Measurements from ENCODE around the gene BTAF1.

Gene BTAF1

DNA sequence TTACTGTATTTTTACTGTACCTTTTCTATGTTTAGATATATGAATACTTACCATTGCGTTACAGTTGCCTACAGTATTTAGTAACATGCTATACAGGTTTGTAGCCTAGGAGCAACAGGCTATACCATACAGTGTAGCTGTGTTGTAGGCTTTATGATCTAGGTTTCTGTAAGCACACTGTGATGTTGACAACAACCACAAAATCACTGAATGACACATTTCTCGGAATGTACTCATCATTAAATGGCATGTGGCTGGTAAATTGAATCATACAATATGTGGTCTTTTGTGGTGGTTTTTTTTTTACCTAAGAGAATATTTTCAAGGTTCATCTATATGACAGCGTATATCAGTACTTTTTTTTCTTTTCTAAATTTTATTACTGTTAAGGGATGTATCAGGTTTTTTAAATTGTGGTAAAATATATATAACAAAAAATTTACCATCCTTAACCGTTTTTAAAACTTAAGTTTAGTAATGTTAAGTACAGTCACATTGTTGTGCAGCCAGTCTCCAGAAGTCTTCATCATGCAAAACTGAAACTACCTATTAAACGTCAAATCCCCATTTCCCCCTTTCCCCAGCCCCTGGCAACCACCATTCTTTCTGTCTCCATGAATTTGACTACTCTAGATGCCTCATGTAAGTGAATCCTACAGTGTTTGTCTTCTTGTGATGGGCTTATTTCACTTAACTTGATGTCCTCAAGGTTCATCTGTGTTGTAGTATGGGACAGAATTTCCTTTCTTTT, 21.5 kb downstream of the BTAF1 start:
- Histone ChIP-seq H3K9me3 (ENCODE audit: control extremely low read depth in 1 of 5, control insufficient read depth in 4 of 5, insufficient read depth in 2 of 5, low read depth in 1 of 5, low read length in 4 of 5) (peaks cover 0 to 3% (median 1%) of the 10 kb centered on the region in 5 experiments), H3K4me3 (ENCODE audit: control insufficient read depth in 1 of 7, extremely low read depth in 1 of 7, insufficient read depth in 4 of 7, low read depth in 2 of 7, low read length in 6 of 7) (no peak overlapping the region), H3K36me3 (ENCODE audit: control insufficient read depth in 4 of 4, insufficient read depth in 4 of 4, low read length in 3 of 4) (peaks cover 8 to 28% (median 13%) of the 10 kb centered on the region in 4 experiments), H3K27me3 (replicated peaks in 2 of 5; ENCODE audit: control insufficient read depth in 4 of 5, insufficient read depth in 5 of 5, low read length in 4 of 5) (no peaks in the 10 kb centered on the region), H3K4me1 (ENCODE audit: control extremely low read depth in 1 of 4, control insufficient read depth in 4 of 4, insufficient read depth in 4 of 4, low read length in 3 of 4) (no peaks in the 10 kb centered on the region), H3K27ac (ENCODE audit: insufficient read depth in 1 of 2, low read depth in 1 of 2, low read length in 2 of 2, poor library complexity in 1 of 2, severe bottlenecking in 2 of 2) (no peak overlapping the region)
- ChIA-PET POLR2A (no interaction called here), CTCF (no interaction called here)
- WGBS (ENCODE audit: insufficient coverage) = no CpG with 5 or more reads among the region's 5 CpGs
- no peak for DNase-seq

DNA sequence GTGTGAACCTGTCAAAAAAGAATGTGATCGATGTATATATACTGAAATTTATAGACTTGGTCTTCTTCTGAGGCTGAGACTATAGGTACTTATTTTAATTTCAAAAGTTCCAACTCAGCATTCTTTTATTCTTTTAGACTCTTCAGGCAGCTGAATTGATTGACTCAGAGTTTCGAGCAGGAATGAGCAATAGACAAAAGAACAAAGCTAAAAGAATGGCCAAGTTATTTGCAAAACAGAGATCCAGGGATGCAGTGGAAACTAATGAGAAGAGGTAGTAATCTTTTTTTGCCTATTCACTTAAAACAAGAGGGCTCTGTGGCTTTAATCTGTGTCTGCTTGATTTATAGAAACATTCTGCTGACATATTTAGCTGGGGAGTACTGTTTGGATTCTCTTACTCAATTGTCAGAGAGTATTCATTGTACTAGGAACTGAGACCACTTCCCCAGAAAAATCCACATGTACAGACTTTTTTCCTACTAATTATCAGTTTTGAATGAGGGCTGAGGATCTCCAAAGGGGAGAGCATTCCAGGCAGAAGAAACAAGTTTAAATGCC, 30.1 kb downstream of the BTAF1 start:
- DNase-seq = no peak
- H3K27ac ChIP-seq (ENCODE audit: insufficient read depth in 1 of 2, low read depth in 1 of 2, low read length in 2 of 2, poor library complexity in 1 of 2, severe bottlenecking in 2 of 2) = no peak overlapping the region
- CTCF ChIA-PET = interaction anchor here (1.2 to 1.5 kb wide), 3 partner anchors 9 to 19 kb away, joined by 3 to 4 read pairs (median 3); no protein-coding TSS in a partner anchor
- no peaks in the 10 kb centered on the region for H3K27me3 ChIP-seq (replicated peaks in 2 of 5; ENCODE audit: control insufficient read depth in 4 of 5, insufficient read depth in 5 of 5, low read length in 4 of 5)
- H3K9me3 ChIP-seq (ENCODE audit: control extremely low read depth in 1 of 5, control insufficient read depth in 4 of 5, insufficient read depth in 2 of 5, low read depth in 1 of 5, low read length in 4 of 5) = peaks cover 0 to 3% (median 0%) of the 10 kb centered on the region in 5 experiments
- H3K36me3 ChIP-seq (ENCODE audit: control insufficient read depth in 4 of 4, insufficient read depth in 4 of 4, low read length in 3 of 4) = peaks cover 16 to 69% (median 40%) of the 10 kb centered on the region in 4 experiments
- 88% methylated on average over 1 of the region's 2 CpGs for WGBS (ENCODE audit: insufficient coverage)
- no peaks in the 10 kb centered on the region for H3K4me1 ChIP-seq (ENCODE audit: control extremely low read depth in 1 of 4, control insufficient read depth in 4 of 4, insufficient read depth in 4 of 4, low read length in 3 of 4)
- no peak overlapping the region for H3K4me3 ChIP-seq (ENCODE audit: control insufficient read depth in 1 of 7, extremely low read depth in 1 of 7, insufficient read depth in 4 of 7, low read depth in 2 of 7, low read length in 6 of 7)
- POLR2A ChIA-PET = no interaction called here

DNA sequence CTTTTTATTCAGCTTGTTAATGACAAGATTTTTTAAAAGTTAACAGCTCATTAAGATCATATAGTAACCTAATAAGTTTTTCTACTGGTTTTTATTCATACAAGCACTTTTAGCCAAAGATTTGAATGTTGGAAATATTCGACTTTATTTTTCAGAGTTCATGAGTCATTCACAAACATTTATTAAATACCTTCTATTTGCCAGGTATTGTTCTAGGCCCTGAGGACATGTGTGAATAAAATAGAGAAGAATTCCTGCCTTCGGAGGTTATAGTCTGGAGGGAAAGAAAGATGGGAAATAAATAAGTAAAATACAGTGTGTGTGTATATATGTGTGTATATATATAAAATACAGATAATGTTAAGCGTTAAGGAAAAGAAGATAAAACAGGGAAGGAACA, 31.5 kb downstream of the BTAF1 start:
- ChIA-PET POLR2A (no interaction called here), CTCF (no interaction called here)
- WGBS (ENCODE audit: insufficient coverage) = 100% methylated on average over 1 of the region's 3 CpGs
- Histone ChIP-seq H3K4me1 (ENCODE audit: control extremely low read depth in 1 of 4, control insufficient read depth in 4 of 4, insufficient read depth in 4 of 4, low read length in 3 of 4) (no peaks in the 10 kb centered on the region), H3K27me3 (replicated peaks in 2 of 5; ENCODE audit: control insufficient read depth in 4 of 5, insufficient read depth in 5 of 5, low read length in 4 of 5) (no peaks in the 10 kb centered on the region), H3K4me3 (ENCODE audit: control insufficient read depth in 1 of 7, extremely low read depth in 1 of 7, insufficient read depth in 4 of 7, low read depth in 2 of 7, low read length in 6 of 7) (no peak overlapping the region), H3K27ac (ENCODE audit: insufficient read depth in 1 of 2, low read depth in 1 of 2, low read length in 2 of 2, poor library complexity in 1 of 2, severe bottlenecking in 2 of 2) (no peak overlapping the region), H3K9me3 (ENCODE audit: control extremely low read depth in 1 of 5, control insufficient read depth in 4 of 5, insufficient read depth in 2 of 5, low read depth in 1 of 5, low read length in 4 of 5) (no peaks in the 10 kb centered on the region), H3K36me3 (ENCODE audit: control insufficient read depth in 4 of 4, insufficient read depth in 4 of 4, low read length in 3 of 4) (peaks cover 19 to 82% (median 51%) of the 10 kb centered on the region in 4 experiments)
- no peak for DNase-seq

DNA sequence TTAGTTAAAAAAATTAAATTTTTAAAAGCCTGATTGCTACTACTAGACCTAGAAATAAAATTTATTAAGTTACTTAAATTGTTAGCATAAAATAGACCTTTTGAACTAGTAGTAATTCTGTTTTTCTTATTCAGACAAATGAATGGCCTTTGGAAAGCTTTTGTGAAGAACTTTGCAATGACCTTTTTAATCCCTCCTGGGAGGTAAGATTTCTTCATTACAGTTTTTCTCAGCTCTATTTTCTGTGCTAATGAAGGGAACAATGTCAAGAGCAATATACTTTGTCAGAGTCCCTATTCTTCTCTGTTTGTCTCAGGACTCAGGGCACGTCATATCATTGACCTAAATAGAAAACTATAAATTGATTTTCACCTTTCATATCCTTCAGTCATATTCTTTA, 33.5 kb downstream of the BTAF1 start:
- Histone ChIP-seq H3K27me3 (replicated peaks in 2 of 5; ENCODE audit: control insufficient read depth in 4 of 5, insufficient read depth in 5 of 5, low read length in 4 of 5) (no peaks in the 10 kb centered on the region), H3K9me3 (ENCODE audit: control extremely low read depth in 1 of 5, control insufficient read depth in 4 of 5, insufficient read depth in 2 of 5, low read depth in 1 of 5, low read length in 4 of 5) (no peaks in the 10 kb centered on the region), H3K27ac (ENCODE audit: insufficient read depth in 1 of 2, low read depth in 1 of 2, low read length in 2 of 2, poor library complexity in 1 of 2, severe bottlenecking in 2 of 2) (no peak overlapping the region), H3K4me3 (ENCODE audit: control insufficient read depth in 1 of 7, extremely low read depth in 1 of 7, insufficient read depth in 4 of 7, low read depth in 2 of 7, low read length in 6 of 7) (no peak overlapping the region), H3K4me1 (ENCODE audit: control extremely low read depth in 1 of 4, control insufficient read depth in 4 of 4, insufficient read depth in 4 of 4, low read length in 3 of 4) (no peaks in the 10 kb centered on the region), H3K36me3 (ENCODE audit: control insufficient read depth in 4 of 4, insufficient read depth in 4 of 4, low read length in 3 of 4) (peaks cover 22 to 84% (median 57%) of the 10 kb centered on the region in 4 experiments)
- DNase-seq = no peak
- ChIA-PET CTCF (no interaction called here), POLR2A (no interaction called here)
- no CpG with 5 or more reads among the region's 1 CpG for WGBS (ENCODE audit: insufficient coverage)

DNA sequence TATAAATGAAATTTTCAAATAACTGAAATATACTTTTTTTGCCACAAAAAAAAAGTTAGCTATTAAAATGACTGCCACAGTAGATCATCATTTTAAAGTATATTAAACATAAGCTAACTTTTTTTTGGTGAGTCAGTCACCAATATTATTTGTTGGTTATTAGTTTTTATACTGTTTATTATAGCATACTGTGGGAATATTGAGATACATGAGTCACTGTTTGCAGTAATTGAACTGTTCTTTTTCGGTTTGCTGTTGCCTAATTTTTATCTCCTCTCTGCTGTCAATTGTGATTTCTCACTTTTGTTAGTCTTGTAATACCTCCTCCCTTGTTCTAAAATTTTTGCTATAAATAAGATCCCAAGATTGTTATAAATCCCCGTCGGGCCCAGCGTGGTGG, 45.7 kb downstream of the BTAF1 start:
- H3K4me3 ChIP-seq (ENCODE audit: control insufficient read depth in 1 of 7, extremely low read depth in 1 of 7, insufficient read depth in 4 of 7, low read depth in 2 of 7, low read length in 6 of 7) = no peak overlapping the region
- H3K27ac ChIP-seq (ENCODE audit: insufficient read depth in 1 of 2, low read depth in 1 of 2, low read length in 2 of 2, poor library complexity in 1 of 2, severe bottlenecking in 2 of 2) = no peak overlapping the region
- no peaks in the 10 kb centered on the region for H3K4me1 ChIP-seq (ENCODE audit: control extremely low read depth in 1 of 4, control insufficient read depth in 4 of 4, insufficient read depth in 4 of 4, low read length in 3 of 4)
- ChIA-PET CTCF (interaction anchor here (0.6 to 0.7 kb wide), 2 partner anchors 15 to 28 kb away, joined by 3 to 4 read pairs; no protein-coding TSS in a partner anchor), POLR2A (no interaction called here)
- WGBS (ENCODE audit: insufficient coverage) = 97% methylated on average over 4 of the region's 4 CpGs
- no peak for DNase-seq
- no peaks in the 10 kb centered on the region for H3K9me3 ChIP-seq (ENCODE audit: control extremely low read depth in 1 of 5, control insufficient read depth in 4 of 5, insufficient read depth in 2 of 5, low read depth in 1 of 5, low read length in 4 of 5)
- H3K36me3 ChIP-seq (ENCODE audit: control insufficient read depth in 4 of 4, insufficient read depth in 4 of 4, low read length in 3 of 4) = peaks cover 15 to 38% (median 25%) of the 10 kb centered on the region in 4 experiments
- no peaks in the 10 kb centered on the region for H3K27me3 ChIP-seq (replicated peaks in 2 of 5; ENCODE audit: control insufficient read depth in 4 of 5, insufficient read depth in 5 of 5, low read length in 4 of 5)

DNA sequence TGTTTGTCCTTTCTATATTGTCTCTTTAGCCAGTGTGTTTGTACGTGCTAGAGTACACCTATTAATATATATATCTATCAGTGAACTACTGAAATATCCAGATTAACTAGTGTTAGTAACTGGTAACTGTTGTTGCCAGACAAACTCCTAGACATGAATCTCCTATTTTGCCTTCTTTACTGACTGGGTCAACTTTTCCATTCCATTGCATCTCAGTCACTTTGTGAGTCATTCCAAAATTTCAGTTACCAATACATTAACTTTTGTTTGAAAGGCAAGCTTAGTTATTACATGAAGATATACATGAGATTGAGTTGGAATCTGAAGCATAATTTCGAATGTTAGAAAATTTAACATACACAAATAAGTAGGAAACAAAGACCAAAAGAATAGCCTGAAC, 51.4 kb downstream of the BTAF1 start:
- DNase-seq = no peak
- ChIA-PET CTCF (interaction anchor here (1.3 kb wide), 1 partner anchor 14 kb away, joined by 3 read pairs; no protein-coding TSS in a partner anchor), POLR2A (no interaction called here)
- H3K27me3 ChIP-seq (replicated peaks in 2 of 5; ENCODE audit: control insufficient read depth in 4 of 5, insufficient read depth in 5 of 5, low read length in 4 of 5) = no peaks in the 10 kb centered on the region
- no peaks in the 10 kb centered on the region for H3K4me1 ChIP-seq (ENCODE audit: control extremely low read depth in 1 of 4, control insufficient read depth in 4 of 4, insufficient read depth in 4 of 4, low read length in 3 of 4)
- peaks cover 9 to 24% (median 15%) of the 10 kb centered on the region in 4 experiments for H3K36me3 ChIP-seq (ENCODE audit: control insufficient read depth in 4 of 4, insufficient read depth in 4 of 4, low read length in 3 of 4)
- no CpG with 5 or more reads among the region's 2 CpGs for WGBS (ENCODE audit: insufficient coverage)
- H3K4me3 ChIP-seq (ENCODE audit: control insufficient read depth in 1 of 7, extremely low read depth in 1 of 7, insufficient read depth in 4 of 7, low read depth in 2 of 7, low read length in 6 of 7) = no peak overlapping the region
- no peaks in the 10 kb centered on the region for H3K9me3 ChIP-seq (ENCODE audit: control extremely low read depth in 1 of 5, control insufficient read depth in 4 of 5, insufficient read depth in 2 of 5, low read depth in 1 of 5, low read length in 4 of 5)
- no peak overlapping the region for H3K27ac ChIP-seq (ENCODE audit: insufficient read depth in 1 of 2, low read depth in 1 of 2, low read length in 2 of 2, poor library complexity in 1 of 2, severe bottlenecking in 2 of 2)

DNA sequence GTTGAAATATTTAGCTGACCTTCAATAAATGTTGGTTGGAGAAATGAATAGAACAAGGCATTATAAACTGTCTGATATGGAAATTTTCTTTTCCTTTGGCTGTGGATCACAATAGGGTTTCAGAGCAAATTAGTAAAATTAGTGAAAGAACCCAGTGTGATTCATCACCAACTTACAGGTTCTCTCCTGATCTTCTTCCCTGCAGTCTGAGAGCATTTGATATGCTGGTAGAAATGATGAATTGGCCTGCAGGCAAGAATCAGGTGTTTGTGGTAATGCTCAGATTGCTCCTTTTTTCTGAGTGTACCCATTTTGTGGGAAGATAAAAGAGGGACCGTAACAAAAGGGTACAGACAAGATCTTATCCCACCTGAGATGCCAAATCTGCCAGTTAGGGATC, 51.9 kb downstream of the BTAF1 start:
- no peaks in the 10 kb centered on the region for H3K27me3 ChIP-seq (replicated peaks in 2 of 5; ENCODE audit: control insufficient read depth in 4 of 5, insufficient read depth in 5 of 5, low read length in 4 of 5)
- H3K4me3 ChIP-seq (ENCODE audit: control insufficient read depth in 1 of 7, extremely low read depth in 1 of 7, insufficient read depth in 4 of 7, low read depth in 2 of 7, low read length in 6 of 7) = no peak overlapping the region
- ChIA-PET POLR2A (no interaction called here), CTCF (interaction anchor here (1.3 kb wide), 1 partner anchor 14 kb away, joined by 3 read pairs; no protein-coding TSS in a partner anchor)
- H3K36me3 ChIP-seq (ENCODE audit: control insufficient read depth in 4 of 4, insufficient read depth in 4 of 4, low read length in 3 of 4) = peaks cover 9 to 21% (median 14%) of the 10 kb centered on the region in 4 experiments
- no peak for DNase-seq
- no peaks in the 10 kb centered on the region for H3K9me3 ChIP-seq (ENCODE audit: control extremely low read depth in 1 of 5, control insufficient read depth in 4 of 5, insufficient read depth in 2 of 5, low read depth in 1 of 5, low read length in 4 of 5)
- no peaks in the 10 kb centered on the region for H3K4me1 ChIP-seq (ENCODE audit: control extremely low read depth in 1 of 4, control insufficient read depth in 4 of 4, insufficient read depth in 4 of 4, low read length in 3 of 4)
- 100% methylated on average over 1 of the region's 1 CpG for WGBS (ENCODE audit: insufficient coverage)
- H3K27ac ChIP-seq (ENCODE audit: insufficient read depth in 1 of 2, low read depth in 1 of 2, low read length in 2 of 2, poor library complexity in 1 of 2, severe bottlenecking in 2 of 2) = no peak overlapping the region
